GM12878 (cell line): ENCODE results near the gene GARNL3. TPM values are rescaled to one million over a fixed set of nuclear protein-coding genes. Genes with fewer than 3 reads are reported as not detected.

ENCODE experiments used
- ATAC-seq: fragments of 200-7000 bp; cut with Tn5 transposase; 3 replicates; pipeline ENCODE4 v1.9.1; 2020; ENCODE audit warnings: mild to moderate bottlenecking, moderate library complexity
- BruUV-seq: library from RNA; stranded (reverse); fragments of 400-500 nt; replicated peaks from 2 replicates; lab custom pipeline; 2021; lab: Mats Ljungman, UMichigan
- CTCF ChIA-PET: fragments of 300-600 bp; sonication (Branson Sonifier 250); formaldehyde crosslinking; extraction: SDS; loops from one replicate; lab custom pipeline; 2021; ENCODE audit warnings: inconsistent platforms; lab: Yijun Ruan, JAX
- POLR2A ChIA-PET: fragments of 350-600 bp; formaldehyde crosslinking; extraction: SDS; loops from one replicate; lab custom pipeline; 2021; ENCODE audit warnings: inconsistent platforms; lab: Charles Lee
- RAD21 ChIA-PET: fragments of 300-600 bp; sonication (Branson Sonifier 250); formaldehyde crosslinking; loops from one replicate; lab custom pipeline; 2023; ENCODE audit warnings: antibody characterized with exemption; ENCODE audit not compliant: unreplicated experiment; lab: Charles Lee
- SMC1A ChIA-PET: fragments of 300-600 bp; sonication (Branson Sonifier 250); formaldehyde crosslinking; loops from one replicate; lab custom pipeline; 2023; ENCODE audit not compliant: unreplicated experiment, uncharacterized antibody; lab: Charles Lee
- DNase-seq: peaks from one replicate; pipeline ENCODE4 v3.0.0-alpha.2; 2011; ENCODE audit warnings: low read depth, low spot score
- FAIRE-seq: peaks from 3 replicates; lab custom pipeline; 2011; peaks lifted over from hg19 to GRCh38; lab: Jason Lieb, UNC
- H2AFZ ChIP-seq: 2 replicates; pipeline ENCODE4 v1.6.0; 2011; ENCODE audit warnings: low read depth, low read length, control low read depth; ENCODE audit not compliant: control insufficient read depth
- H3K27ac ChIP-seq: 2 replicates; pipeline ENCODE4 v1.5.1; 2011; ENCODE audit warnings: control low read depth; ENCODE audit not compliant: control insufficient read depth, insufficient read depth
- H3K27me3 ChIP-seq, 2 experiments: replicated peaks in 1 of 2; 2 replicates each; pipeline versions ENCODE4 v1.6.0 to v1.6.1; 2011; ENCODE audit warnings: low read length in 1 of 2; ENCODE audit not compliant: control insufficient read depth in 2 of 2, insufficient read depth in 2 of 2
- H3K36me3 ChIP-seq, 2 experiments: 2 replicates each; pipeline ENCODE4 v1.5.1; 2011; ENCODE audit warnings: low read length in 1 of 2; ENCODE audit not compliant: control insufficient read depth in 2 of 2, insufficient read depth in 2 of 2
- H3K4me1 ChIP-seq: 2 replicates; pipeline ENCODE4 v1.6.1; 2011; ENCODE audit warnings: mild to moderate bottlenecking, low read length, moderate library complexity, mixed read lengths; ENCODE audit not compliant: control insufficient read depth, insufficient read depth
- H3K4me2 ChIP-seq: 2 replicates; pipeline ENCODE4 v1.6.0; 2011; ENCODE audit warnings: control low read depth; ENCODE audit not compliant: control insufficient read depth, insufficient read depth
- H3K4me3 ChIP-seq: fragments of 200-600 bp; sonication (generic); 2 replicates; pipeline ENCODE4 v1.5.1; 2016
- H3K79me2 ChIP-seq: 2 replicates; pipeline ENCODE4 v1.6.0; 2011; ENCODE audit warnings: low read length; ENCODE audit not compliant: control insufficient read depth, insufficient read depth
- H3K9ac ChIP-seq: 2 replicates; pipeline ENCODE4 v1.8.0; 2011; ENCODE audit warnings: low read length, control low read depth, mixed read lengths; ENCODE audit not compliant: control insufficient read depth, insufficient read depth
- H3K9me3 ChIP-seq: replicated peaks from 3 replicates; pipeline ENCODE4 v1.5.1; 2011; ENCODE audit warnings: mild to moderate bottlenecking, low read length; ENCODE audit not compliant: control insufficient read depth, insufficient read depth
- H4K20me1 ChIP-seq: 2 replicates; pipeline ENCODE4 v1.6.0; 2011; ENCODE audit not compliant: control insufficient read depth, insufficient read depth
- ATF2 ChIP-seq: IDR thresholded peaks from 2 replicates; pipeline ENCODE4 v1.6.1; 2012; ENCODE audit warnings: low read length, inconsistent platforms
- BCL11A ChIP-seq: IDR thresholded peaks from 2 replicates; pipeline ENCODE4 v1.6.1; 2011; ENCODE audit warnings: low read depth, low read length
- BCL3 ChIP-seq: IDR thresholded peaks from 2 replicates; pipeline ENCODE4 v1.6.1; 2011; ENCODE audit warnings: borderline replicate concordance, low read depth, mild to moderate bottlenecking, moderate library complexity, low read length; ENCODE audit not compliant: insufficient read depth, poor library complexity, severe bottlenecking
- EGR1 ChIP-seq, 2 experiments: IDR thresholded peaks; 1 replicate in 1 of 2; 2 replicates in 1 of 2; pipeline ENCODE4 v1.6.1; 2011 to 2012; ENCODE audit warnings: low read depth in 2 of 2, low read length in 2 of 2, borderline replicate concordance in 1 of 2, mild to moderate bottlenecking in 1 of 2, moderate library complexity in 1 of 2
- EZH2 ChIP-seq: IDR thresholded peaks from 2 replicates; pipeline ENCODE4 v1.6.1; 2012; ENCODE audit warnings: low read depth, mild to moderate bottlenecking, control low read depth, inconsistent platforms, low read length, borderline replicate concordance; ENCODE audit not compliant: control insufficient read depth
- HDAC2 ChIP-seq: fragments of 200-600 bp; sonication (generic); IDR thresholded peaks from 2 replicates; pipeline ENCODE4 v1.6.1; 2017
- NBN ChIP-seq: fragments of 450-650 bp; IDR thresholded peaks from 2 replicates; pipeline ENCODE4 v1.6.1; 2016
- NR2C2 ChIP-seq: IDR thresholded peaks from 2 replicates; pipeline ENCODE4 v1.6.1; 2011; ENCODE audit warnings: borderline replicate concordance, low read depth; ENCODE audit not compliant: control insufficient read depth, insufficient read length
- NR2F1 ChIP-seq: fragments of 450-650 bp; conservative IDR thresholded peaks from 2 replicates; pipeline ENCODE4 v1.6.1; 2017; ENCODE audit warnings: mild to moderate bottlenecking
- PAX5 ChIP-seq: IDR thresholded peaks from 2 replicates; pipeline ENCODE4 v1.6.1; 2011; ENCODE audit warnings: low read depth, low read length, borderline replicate concordance
- PML ChIP-seq: IDR thresholded peaks from 2 replicates; pipeline ENCODE4 v1.6.1; 2012; ENCODE audit warnings: low read length, inconsistent platforms
- POLR2AphosphoS2 ChIP-seq: IDR thresholded peaks from 2 replicates; pipeline ENCODE4 v1.6.1; 2011; ENCODE audit warnings: low read depth, mild to moderate bottlenecking, low read length, improper control_type of control experiment, moderate library complexity
- POU2F2 ChIP-seq: IDR thresholded peaks from 3 replicates; pipeline ENCODE4 v1.6.1; 2011; ENCODE audit warnings: low read depth, mild to moderate bottlenecking, low read length, borderline replicate concordance
- SMC3 ChIP-seq: IDR thresholded peaks from 2 replicates; pipeline ENCODE4 v1.6.1; 2011; ENCODE audit warnings: low read length, improper control_type of control experiment, borderline replicate concordance
- SREBF1 ChIP-seq: IDR thresholded peaks from 2 replicates; pipeline ENCODE4 v1.6.1; 2012; ENCODE audit warnings: mild to moderate bottlenecking, low read length
- TAF1 ChIP-seq: IDR thresholded peaks from 2 replicates; pipeline ENCODE4 v1.6.1; 2011; ENCODE audit warnings: mild to moderate bottlenecking, low read depth, low read length, borderline replicate concordance
- ZNF24 ChIP-seq: fragments of 450-650 bp; IDR thresholded peaks from 2 replicates; pipeline ENCODE4 v1.6.1; 2017; ENCODE audit warnings: antibody characterized with exemption, mild to moderate bottlenecking
- ZNF384 ChIP-seq: IDR thresholded peaks from 2 replicates; pipeline ENCODE4 v1.6.1; 2012; ENCODE audit warnings: low read depth, mild to moderate bottlenecking, low read length, improper control_type of control experiment, borderline replicate concordance
- ZNF622 ChIP-seq: fragments of 450-650 bp; IDR thresholded peaks from 2 replicates; pipeline ENCODE4 v1.6.1; 2017; ENCODE audit warnings: mild to moderate bottlenecking, inconsistent platforms
- ZSCAN29 ChIP-seq: fragments of 450-650 bp; IDR thresholded peaks from 2 replicates; pipeline ENCODE4 v1.6.1; 2017; ENCODE audit warnings: mild to moderate bottlenecking, moderate library complexity
- WGBS: methylation state at CpG from one replicate; pipeline ENCODE4 v1.1.6; 2016; ENCODE audit warnings: low lambda C conversion rate; ENCODE audit not compliant: insufficient replicate concordance, insufficient coverage; ENCODE audit errors: missing lambda C conversion rate; 5-methylcytosine and 5-hydroxymethylcytosine counted together
- in situ Hi-C: fragments of 300-500 bp; cut with MboI; formaldehyde crosslinking; loops from 9 replicates; pipeline ENCODE4 v1.14.3; 2018; ENCODE audit warnings: mixed read lengths
- intact Hi-C: fragments of 100-400 bp; cut with micrococcal nuclease; formaldehyde crosslinking; loops from one replicate; pipeline ENCODE4 v1.14.2; 2022; ENCODE audit not compliant: unreplicated experiment
- polyA plus RNA-seq, 11 experiments: library from polyadenylated mRNA; depleted of rRNA in 4 of 11; unstranded in 6 of 11; stranded (reverse) in 5 of 11; fragments of >200 nt; fragmentation: Nextera tagmentation in 4 of 11; fragmentation: Illumina TruSeq in 1 of 11; extraction: Ambion mirVana in 4 of 11; extraction: Trizol in 1 of 11; gene quantifications; 1 replicate in 1 of 11; 2 replicates in 10 of 11; pipeline versions ENCODE4 v1.2.1 to v1.2.3, GENCODE V29; 2011 to 2016; ENCODE audit warnings: inconsistent platforms in 2 of 11, missing spikeins in 2 of 11, low read depth in 1 of 11
- total RNA-seq, 4 experiments: library from RNA; depleted of rRNA in 3 of 4; stranded (reverse); fragments of >200 nt in 3 of 4; fragmentation: Illumina TruSeq in 1 of 4; extraction: Trizol in 1 of 4; gene quantifications; 2 replicates each; pipeline versions ENCODE4 v1.2.1 to v1.2.3, GENCODE V29; 2013 to 2021

The GARNL3 gene
- total and polyA plus RNA-seq, 10 of the 15 experiments (the other 5 are each of a cell fraction or from before 2014, with no cell fraction given), result 0.89 to 13.2 (median 6.3) TPM

GRCh38 chr9:127386981-127387380 lies 122.4 kb downstream of the GARNL3 start (continued):
- TF ChIP-seq ATF2 (no peak), ZNF24 (no peak)

- peaks cover 27% of the 10 kb centered on the region for H3K4me1 ChIP-seq
- no peaks in the 10 kb centered on the region for H3K36me3 ChIP-seq
- ChIA-PET RAD21 (interaction anchor here (0.7 to 1.4 kb wide), 2 partner anchors 9 to 32 kb away, joined by 3 to 10 read pairs; partner anchors contain the start of gene SLC2A8), CTCF (interaction anchor here (0.6 to 1.8 kb wide), 7 partner anchors 9 to 186 kb away, joined by 3 to 8 read pairs (median 3); partner anchors contain the start of gene SLC2A8), POLR2A (interaction anchor here (0.6 to 1.3 kb wide), 7 partner anchors 8 to 1542 kb away, joined by 3 to 9 read pairs (median 3); partner anchors contain the start of gene SLC2A8), SMC1A (interaction anchor here (1.1 to 1.3 kb wide), 4 partner anchors 9 to 80 kb away, joined by 3 to 5 read pairs (median 4); partner anchors contain the start of genes SLC2A8 and ZNF79)
- no TSS peak for BruUV-seq
- 14% methylated on average over 10 of the region's 10 CpGs for WGBS
- H3K4me2 ChIP-seq, result peak overlapping the region; percentile 51
- peak overlapping the region; percentile 40 for H2AFZ ChIP-seq
- ATAC-seq (peak; percentile 96), FAIRE-seq (peak; percentile 78), DNase-seq (peak; percentile 79)
- H4K20me1 ChIP-seq, result no peaks in the 10 kb centered on the region
- 0 out of 2 replicates have a peak overlapping the region, but pooled peaks have one; percentile 9 for H3K4me3 ChIP-seq
- no peaks in the 10 kb centered on the region for H3K9me3 ChIP-seq
- H3K27me3 ChIP-seq, result no peaks in the 10 kb centered on the region
- H3K27ac ChIP-seq, result peak overlapping the region; percentile 65
- peak overlapping the region; percentile 30; the same call in 1 of the 2 replicates for H3K9ac ChIP-seq
- intact Hi-C loops, result no loop called here
- in situ Hi-C loops, result no loop called here
- H3K79me2 ChIP-seq, result no peaks in the 10 kb centered on the region
- TF ChIP-seq PML (peak; percentile 86), SREBF1 (no peak), POLR2AphosphoS2 (no peak), ZNF622 (no peak), EGR1 (IDR thresholded peaks at IDR 0.05; ENCODE audit: borderline replicate concordance in 1 of 2, low read depth in 2 of 2, low read length in 2 of 2) (no peak), ZSCAN29 (no peak), SMC3 (0 out of 2 replicates have a peak, but pooled peaks have one; percentile 11), NBN (peak; percentile 96), POU2F2 (peak; percentile 86; the same call in 2 of the 3 replicates), NR2F1 (peak; percentile 73), TAF1 (no peak), EZH2 (no peak), NR2C2 (no peak), ZNF384 (peak; percentile 79), BCL3 (peak; percentile 66), PAX5 (peak; percentile 88), HDAC2 (no peak), BCL11A (peak; percentile 92)
These were observed 123.7 kb downstream of the GARNL3 start for GRCh38 chr9:127388037-127388855.
